Measurements from ENCODE around the gene NCOA5. TPM values are rescaled to one million over a fixed set of nuclear protein-coding genes. Genes with fewer than 3 reads are reported as not detected.

NCOA5 gene
- total RNA-seq, 4 donors from 2014 or later, result 17.4 to 36.8 (median 29.9) TPM

- H3K27ac ChIP-seq (replicated peaks in 1 of 4), result no peak overlapping the region
- no peaks in the 10 kb centered on the region for H3K9me3 ChIP-seq
- 64% methylated on average over 5 of the region's 5 CpGs for whole genome bisulfite sequencing
- DNase-seq (ENCODE audit: extremely low spot score), result no peak
- H3K4me3 ChIP-seq, result no peak overlapping the region
- peaks cover 0 to 28% (median under 1%) of the 10 kb centered on the region in 4 donors for H3K27me3 ChIP-seq
- intact Hi-C loops (cut with DNase I), result no loop called here
- H3K4me1 ChIP-seq, result peaks cover 0 to 4% (median 0%) of the 10 kb centered on the region in 4 donors
- no peaks in the 10 kb centered on the region for H3K36me3 ChIP-seq
- TF ChIP-seq POLR2A (IDR thresholded peaks at IDR 0.05; ENCODE audit: low read depth) (no peak), EP300 (IDR thresholded peaks at IDR 0.05) (no peak), CTCF (IDR thresholded peaks at IDR 0.05) (no peak), POLR2AphosphoS5 (IDR thresholded peaks at IDR 0.05) (no peak)
These were observed 21.5 kb upstream of the NCOA5 start for GRCh38 chr20:46111028-46111835.

GRCh38 chr20:46108976-46109375 is 19.2 kb upstream of the NCOA5 start:
- Histone ChIP-seq H3K9me3 (no peaks in the 10 kb centered on the region), H3K27ac (replicated peaks in 1 of 4) (no peak overlapping the region), H3K36me3 (no peaks in the 10 kb centered on the region), H3K4me1 (peaks cover 0 to 4% (median 0%) of the 10 kb centered on the region in 4 donors), H3K27me3 (peaks cover 0 to 49% (median 3%) of the 10 kb centered on the region in 4 donors), H3K4me3 (no peak overlapping the region)
- TF ChIP-seq POLR2A (IDR thresholded peaks at IDR 0.05; ENCODE audit: low read depth), result no peak
- TF ChIP-seq CTCF (IDR thresholded peaks at IDR 0.05), result no peak
- TF ChIP-seq EP300 (IDR thresholded peaks at IDR 0.05), result no peak
- no peak for TF ChIP-seq POLR2AphosphoS5 (IDR thresholded peaks at IDR 0.05)
- 85% methylated on average over 14 of the region's 14 CpGs for WGBS
- no peak for DNase-seq (ENCODE audit: extremely low spot score)
- intact Hi-C loops (cut with DNase I), result no loop called here

DNA sequence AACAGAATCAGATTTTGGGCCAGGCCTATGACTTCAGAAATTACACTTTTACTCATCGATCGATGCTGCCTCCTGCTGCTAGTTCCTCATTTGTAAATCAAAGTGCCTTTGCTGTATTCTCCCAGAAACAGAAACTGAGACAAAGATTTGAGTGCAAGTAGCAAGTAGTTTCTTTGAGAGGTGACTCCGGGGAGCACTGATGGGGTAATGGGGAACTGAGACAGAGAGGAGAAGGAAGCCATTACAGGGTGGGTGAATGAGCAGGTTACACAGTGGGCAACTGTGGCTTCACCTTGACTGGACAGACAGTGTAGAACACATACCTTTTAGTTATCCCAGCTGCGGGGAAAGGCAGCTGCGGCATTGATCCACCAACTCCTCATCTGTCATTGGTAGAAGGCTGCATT is 18.7 kb upstream of the NCOA5 start:
- Histone ChIP-seq H3K4me1 (peaks cover 0 to 4% (median 0%) of the 10 kb centered on the region in 4 donors), H3K9me3 (no peaks in the 10 kb centered on the region), H3K36me3 (no peaks in the 10 kb centered on the region), H3K27me3 (peaks cover 0 to 49% (median 3%) of the 10 kb centered on the region in 4 donors), H3K27ac (replicated peaks in 1 of 4) (no peak overlapping the region), H3K4me3 (no peak overlapping the region)
- 67% methylated on average over 5 of the region's 5 CpGs for WGBS
- DNase-seq (ENCODE audit: extremely low spot score), result no peak
- no peak for TF ChIP-seq EP300 (IDR thresholded peaks at IDR 0.05)
- TF ChIP-seq CTCF (IDR thresholded peaks at IDR 0.05), result no peak
- no peak for TF ChIP-seq POLR2AphosphoS5 (IDR thresholded peaks at IDR 0.05)
- intact Hi-C loops (cut with DNase I), result no loop called here

GRCh38 chr20:46107061-46107460 is 17.3 kb upstream of the NCOA5 start:
- intact Hi-C loops (cut with DNase I), result no loop called here
- peaks cover 0 to 4% (median 0%) of the 10 kb centered on the region in 4 donors for H3K4me1 ChIP-seq
- no peaks in the 10 kb centered on the region for H3K36me3 ChIP-seq
- H3K27ac ChIP-seq (replicated peaks in 1 of 4), result no peak overlapping the region
- 68% methylated on average over 6 of the region's 6 CpGs for WGBS
- peaks cover 0 to 60% (median 3%) of the 10 kb centered on the region in 4 donors for H3K27me3 ChIP-seq
- TF ChIP-seq POLR2A (IDR thresholded peaks at IDR 0.05; ENCODE audit: low read depth) (no peak), CTCF (IDR thresholded peaks at IDR 0.05) (no peak), POLR2AphosphoS5 (IDR thresholded peaks at IDR 0.05) (no peak), EP300 (IDR thresholded peaks at IDR 0.05) (no peak)
- no peak for DNase-seq (ENCODE audit: extremely low spot score)
- no peak overlapping the region for H3K4me3 ChIP-seq
- H3K9me3 ChIP-seq, result no peaks in the 10 kb centered on the region
